ENCODE measurements around the gene PRKCH. TPM values are rescaled to one million over a fixed set of nuclear protein-coding genes. Genes with fewer than 3 reads are reported as not detected.

Gene PRKCH
- total RNA-seq, 1 experiment from 2014 or later, result 5.2 TPM

DNA sequence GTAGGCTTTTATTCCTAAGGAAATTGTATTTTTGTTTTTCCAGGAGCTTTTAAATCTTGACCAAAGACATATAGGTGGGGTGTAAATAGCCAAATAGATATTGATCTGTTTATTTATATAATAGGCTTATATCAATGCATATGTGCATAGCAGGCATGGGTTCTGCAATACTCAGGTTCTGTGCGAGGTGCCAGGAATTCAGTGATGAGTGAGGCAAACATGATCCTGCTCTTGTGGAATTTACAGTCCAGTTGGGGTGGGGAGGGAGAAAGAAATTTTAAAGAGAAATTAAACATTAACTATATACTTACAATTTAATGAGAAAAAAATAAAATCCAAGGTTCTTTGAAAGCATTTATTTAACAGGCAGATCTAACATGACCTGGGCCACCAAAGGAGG lies 213.7 kb downstream of the PRKCH start:
- Histone ChIP-seq H4K20me1 (ENCODE audit: control insufficient read depth, insufficient read depth, insufficient read length) (no peaks in the 10 kb centered on the region), H3K79me1 (ENCODE audit: insufficient read depth, low read depth, low read length, poor library complexity, severe bottlenecking) (no peaks in the 10 kb centered on the region), H4K5ac (ENCODE audit: insufficient read length, low read depth, low read length) (no peak overlapping the region), H4K91ac (ENCODE audit: insufficient read length, low read depth, low read length) (no peak overlapping the region), H3K56ac (ENCODE audit: insufficient read length, low read depth, low read length) (no peak overlapping the region), H3K9me3 (ENCODE audit: control insufficient read depth, low read depth, low read length) (no peaks in the 10 kb centered on the region), H3K18ac (ENCODE audit: insufficient read length, low read depth, low read length) (no peak overlapping the region), H2BK15ac (ENCODE audit: low read depth, low read length) (no peak overlapping the region), H2BK5ac (ENCODE audit: insufficient read length, low read length) (no peak overlapping the region), H3K23ac (ENCODE audit: insufficient read length, low read depth, low read length) (no peak overlapping the region), H2BK20ac (ENCODE audit: low read depth, low read length, poor library complexity, severe bottlenecking) (no peak overlapping the region), H3K14ac (ENCODE audit: insufficient read depth, low read length) (no peak overlapping the region), H3K4me1 (ENCODE audit: insufficient read depth, low read length) (peaks cover 6% of the 10 kb centered on the region; the same call in 1 of the 2 replicates), H3K4me2 (ENCODE audit: insufficient read depth, insufficient read length, low read length) (no peak overlapping the region), H3K79me2 (ENCODE audit: insufficient read depth, low read length) (0 out of 2 replicates have a peak, but pooled peaks cover 1% of the 10 kb centered on the region), H4K8ac (replicated peaks; ENCODE audit: insufficient read length, low read depth, low read length) (no peak overlapping the region), H3K27ac (ENCODE audit: insufficient read length, low read depth, low read length) (no peak overlapping the region), H2AFZ (ENCODE audit: low read length) (no peak overlapping the region), H2BK12ac (ENCODE audit: insufficient read length, low read depth, low read length) (no peak overlapping the region), H3K23me2 (ENCODE audit: insufficient read length, low read depth, low read length, poor library complexity, severe bottlenecking) (no peaks in the 10 kb centered on the region), H2BK120ac (ENCODE audit: low read depth, low read length, poor library complexity, severe bottlenecking) (no peak overlapping the region), H3T11ph (ENCODE audit: low read length) (no peak overlapping the region), H2AK5ac (ENCODE audit: insufficient read length, low read length) (no peak overlapping the region), H3K9ac (ENCODE audit: extremely low read depth, insufficient read length, low read length) (no peak overlapping the region), H3K27me3 (ENCODE audit: insufficient read depth, low read length) (no peaks in the 10 kb centered on the region), H3K4ac (ENCODE audit: low read depth, low read length) (no peak overlapping the region)
- Mint-ChIP-seq H3K4me3 (no peak overlapping the region), H3K27me3 (ENCODE audit: low read depth) (no peaks in the 10 kb centered on the region), H3K4me1 (peaks cover 29 to 38% of the 10 kb centered on the region in 2 experiments), H3K27ac (no peak overlapping the region), H3K9me3 (no peaks in the 10 kb centered on the region), H3K36me3 (ENCODE audit: insufficient read depth in 1 of 3, low read depth in 3 of 3) (no peaks in the 10 kb centered on the region)
- no peak for DNase-seq
- TF ChIP-seq, protein P1, sequence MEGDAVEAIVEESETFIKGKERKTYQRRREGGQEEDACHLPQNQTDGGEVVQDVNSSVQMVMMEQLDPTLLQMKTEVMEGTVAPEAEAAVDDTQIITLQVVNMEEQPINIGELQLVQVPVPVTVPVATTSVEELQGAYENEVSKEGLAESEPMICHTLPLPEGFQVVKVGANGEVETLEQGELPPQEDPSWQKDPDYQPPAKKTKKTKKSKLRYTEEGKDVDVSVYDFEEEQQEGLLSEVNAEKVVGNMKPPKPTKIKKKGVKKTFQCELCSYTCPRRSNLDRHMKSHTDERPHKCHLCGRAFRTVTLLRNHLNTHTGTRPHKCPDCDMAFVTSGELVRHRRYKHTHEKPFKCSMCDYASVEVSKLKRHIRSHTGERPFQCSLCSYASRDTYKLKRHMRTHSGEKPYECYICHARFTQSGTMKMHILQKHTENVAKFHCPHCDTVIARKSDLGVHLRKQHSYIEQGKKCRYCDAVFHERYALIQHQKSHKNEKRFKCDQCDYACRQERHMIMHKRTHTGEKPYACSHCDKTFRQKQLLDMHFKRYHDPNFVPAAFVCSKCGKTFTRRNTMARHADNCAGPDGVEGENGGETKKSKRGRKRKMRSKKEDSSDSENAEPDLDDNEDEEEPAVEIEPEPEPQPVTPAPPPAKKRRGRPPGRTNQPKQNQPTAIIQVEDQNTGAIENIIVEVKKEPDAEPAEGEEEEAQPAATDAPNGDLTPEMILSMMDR (conservative IDR thresholded peaks at IDR 0.05), result no peak
- no CpG with 5 or more reads among the region's 1 CpG for WGBS (ENCODE audit: extremely low coverage, insufficient read length, low lambda C conversion rate)
